Measurements from ENCODE around the gene ACY1. TPM values are rescaled to one million over a fixed set of nuclear protein-coding genes. Genes with fewer than 3 reads are reported as not detected.

The ACY1 gene
- total RNA-seq, 1 donor from 2014 or later = 95.8 TPM

DNA sequence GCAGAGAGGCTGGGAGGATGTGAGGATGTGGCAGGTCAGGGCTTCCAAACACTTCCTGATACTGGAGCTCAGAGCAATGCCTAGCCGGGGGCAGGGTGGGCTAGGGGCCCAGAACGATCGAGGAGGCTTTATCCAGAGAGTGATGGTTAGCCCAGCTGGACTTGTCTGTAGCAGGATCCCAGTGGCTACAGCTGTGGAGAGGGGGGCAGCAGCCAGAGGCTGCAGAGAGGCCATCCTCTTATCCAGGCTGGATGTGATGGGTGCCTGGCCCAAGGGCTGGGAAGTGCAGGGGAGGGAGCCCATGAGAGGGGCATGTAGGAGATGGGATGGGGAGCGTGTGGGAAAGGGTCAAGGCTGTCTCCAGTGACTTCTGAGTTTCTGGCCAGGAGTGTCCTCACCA lies 36.5 kb upstream of the ACY1 start:
- TF ChIP-seq CTCF (conservative IDR thresholded peaks at IDR 0.05; ENCODE audit: low read depth, low read length) = no peak
- no peak overlapping the region for H3K4me3 ChIP-seq (ENCODE audit: low read depth, low read length)
- no peak for DNase-seq (ENCODE audit: low read depth)

GRCh38 chr3:51947215-51947900 lies 36.0 kb upstream of the ACY1 start:
- no peak overlapping the region for H3K4me3 ChIP-seq (ENCODE audit: low read depth, low read length)
- TF ChIP-seq CTCF (conservative IDR thresholded peaks at IDR 0.05; ENCODE audit: low read depth, low read length) = no peak
- no peak for DNase-seq (ENCODE audit: low read depth)

GRCh38 chr3:51948016-51948580 lies 35.2 kb upstream of the ACY1 start:
- H3K4me3 ChIP-seq (ENCODE audit: low read depth, low read length) = no peak overlapping the region
- DNase-seq (ENCODE audit: low read depth) = no peak
- no peak for TF ChIP-seq CTCF (conservative IDR thresholded peaks at IDR 0.05; ENCODE audit: low read depth, low read length)

- no peak for TF ChIP-seq CTCF (conservative IDR thresholded peaks at IDR 0.05; ENCODE audit: low read depth, low read length)
Observed at GRCh38 chr3:51949121-51949520, 34.2 kb upstream of the ACY1 start.

GRCh38 chr3:51950899-51951298 lies 32.4 kb upstream of the ACY1 start:
- DNase-seq (ENCODE audit: low read depth) = no peak
- no peak for TF ChIP-seq CTCF (conservative IDR thresholded peaks at IDR 0.05; ENCODE audit: low read depth, low read length)
- H3K4me3 ChIP-seq (ENCODE audit: low read depth, low read length) = no peak overlapping the region

More at GRCh38 chr3:51949121-51949520, 34.2 kb upstream of the ACY1 start:
- no peak overlapping the region for H3K4me3 ChIP-seq (ENCODE audit: low read depth, low read length)
- no peak for DNase-seq (ENCODE audit: low read depth)

DNA sequence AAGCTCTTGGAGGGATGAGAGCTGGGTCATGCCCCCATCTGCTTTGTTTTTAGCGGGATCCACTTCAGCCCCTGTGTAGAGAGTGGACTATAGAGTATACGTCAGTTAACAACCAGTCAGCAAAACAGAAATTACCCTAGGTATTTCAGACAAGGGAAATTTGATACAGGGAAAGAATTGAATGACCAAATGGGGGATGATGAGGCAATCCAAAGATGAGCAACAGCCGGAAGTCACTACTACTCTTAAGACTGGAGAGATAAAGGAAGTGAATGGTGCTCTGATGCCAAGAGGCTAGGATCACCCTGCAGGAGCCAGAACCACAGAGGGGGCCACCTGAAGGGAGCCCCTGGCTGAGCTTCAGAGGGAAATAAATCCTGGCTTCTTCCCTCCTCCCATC lies 29.9 kb upstream of the ACY1 start:
- no peak for DNase-seq (ENCODE audit: low read depth)
- no peak for TF ChIP-seq CTCF (conservative IDR thresholded peaks at IDR 0.05; ENCODE audit: low read depth, low read length)
- H3K4me3 ChIP-seq (ENCODE audit: low read depth, low read length) = no peak overlapping the region

DNA sequence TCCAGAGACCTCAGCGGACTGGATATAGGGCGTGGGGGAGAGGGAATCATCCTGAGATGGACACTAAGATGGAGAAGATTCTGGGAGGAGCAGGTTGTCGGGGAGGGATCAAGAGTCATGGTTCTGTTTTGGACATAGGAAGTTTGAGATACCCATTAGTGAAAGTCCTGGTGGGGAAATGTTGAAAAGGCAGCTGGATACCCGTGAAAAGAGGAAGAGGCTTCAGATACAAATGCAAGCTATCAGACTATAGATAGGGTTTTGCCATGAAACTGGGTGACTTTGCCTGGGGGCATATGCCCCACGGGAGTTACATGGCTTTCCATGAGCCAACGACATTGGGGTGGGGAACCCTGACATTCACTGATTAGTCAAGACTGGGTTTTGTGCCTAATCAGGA lies 29.2 kb upstream of the ACY1 start:
- no peak for DNase-seq (ENCODE audit: low read depth)
- H3K4me3 ChIP-seq (ENCODE audit: low read depth, low read length) = no peak overlapping the region
- TF ChIP-seq CTCF (conservative IDR thresholded peaks at IDR 0.05; ENCODE audit: low read depth, low read length) = no peak
